DMS53 treated with DMSO at 0.1 percent for 48 hours (cell line): Measurements from ENCODE around the gene ZEB1.
"Not testable (repeated sequence)": the region's sequence is repeated elsewhere in the genome, so short reads cannot be mapped to it uniquely, and the experiment has no call there.

Experiments used
- DNase-seq: peaks from one replicate; lab custom pipeline; 2025; ENCODE audit not compliant: unreplicated experiment; lab: John Stamatoyannopoulos, UW

Gene ZEB1

GRCh38 chr10:31479752-31480151, 160.7 kb downstream of the ZEB1 start:
- no peak for DNase-seq

- DNase-seq, result no peak
Observed at GRCh38 chr10:31483546-31483945, 164.5 kb downstream of the ZEB1 start.

- no peak for DNase-seq
Observed at GRCh38 chr10:31484431-31485135, 165.6 kb downstream of the ZEB1 start.

DNA sequence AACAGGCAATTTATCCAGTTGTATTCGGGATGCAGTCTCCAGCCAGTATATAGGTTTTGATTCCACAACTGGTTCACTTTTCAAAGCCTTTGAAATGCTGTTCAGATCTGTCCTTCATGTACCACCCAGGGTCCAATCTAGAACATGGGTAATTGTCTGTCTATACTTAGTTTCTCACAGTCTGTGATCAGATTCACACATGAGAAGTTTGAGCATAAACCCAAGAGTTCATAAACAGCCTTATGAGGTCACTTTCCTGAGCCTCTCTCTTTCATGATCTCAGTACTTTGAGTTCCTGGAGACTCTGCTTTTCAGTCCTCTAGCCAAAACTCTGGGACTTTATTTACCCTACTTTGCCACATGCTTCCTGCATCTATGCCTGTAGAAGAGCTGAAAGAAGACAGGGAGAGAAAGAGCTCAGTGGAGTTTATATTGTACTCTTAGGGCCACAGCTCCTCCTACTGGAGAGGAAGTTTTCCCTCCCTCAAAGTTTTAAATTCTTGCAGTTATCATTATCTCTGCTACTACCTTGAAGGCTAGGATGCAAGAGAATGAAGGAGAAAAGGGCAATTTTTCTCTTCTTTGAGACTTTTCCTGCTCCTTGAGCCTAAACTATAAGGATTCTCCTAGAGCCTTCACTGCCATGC, 172.0 kb downstream of the ZEB1 start:
- DNase-seq, result peak; percentile 43

DNA sequence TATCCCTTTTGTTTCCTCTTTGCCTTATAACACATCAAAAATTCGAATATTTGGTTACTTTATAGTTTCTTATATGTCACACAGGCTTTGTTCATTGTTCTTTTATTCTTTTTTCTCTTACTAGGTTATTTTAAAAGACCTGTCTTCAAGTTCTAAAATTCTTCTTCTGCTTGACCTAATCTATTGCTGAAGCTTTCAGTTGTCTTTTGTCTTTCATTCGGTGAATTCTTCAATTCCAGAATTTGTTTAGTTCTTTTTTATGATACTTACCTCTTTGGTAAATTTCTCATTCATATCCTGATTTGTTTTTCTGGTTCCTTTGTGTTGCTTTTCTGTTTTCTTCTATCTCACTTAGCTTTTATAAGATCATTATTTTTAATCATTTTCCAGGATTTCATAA, 188.4 kb downstream of the ZEB1 start:
- no peak for DNase-seq

DNA sequence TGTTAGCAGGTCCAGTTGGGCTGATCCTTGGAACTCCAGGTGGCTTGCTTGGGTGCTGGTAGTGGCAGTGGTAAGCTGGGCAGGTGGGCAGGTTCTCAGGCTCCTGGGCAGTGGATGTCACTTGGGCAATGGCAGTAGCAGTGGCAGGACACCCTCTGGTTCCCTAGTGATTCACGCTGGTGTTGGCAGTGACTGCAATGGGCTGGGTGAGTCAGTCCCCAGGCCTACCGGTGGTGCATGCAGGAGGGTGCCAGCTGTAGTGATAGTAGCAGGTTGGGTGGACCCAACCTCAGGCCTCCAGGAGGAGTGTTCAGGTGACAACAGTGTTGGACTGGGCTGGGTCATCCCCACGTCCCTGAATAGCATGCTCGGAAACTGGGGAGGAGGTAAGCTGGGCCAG, 189.2 kb downstream of the ZEB1 start:
- DNase-seq, result no peak

GRCh38 chr10:31508882-31509281, 189.9 kb downstream of the ZEB1 start:
- no peak for DNase-seq

DNA sequence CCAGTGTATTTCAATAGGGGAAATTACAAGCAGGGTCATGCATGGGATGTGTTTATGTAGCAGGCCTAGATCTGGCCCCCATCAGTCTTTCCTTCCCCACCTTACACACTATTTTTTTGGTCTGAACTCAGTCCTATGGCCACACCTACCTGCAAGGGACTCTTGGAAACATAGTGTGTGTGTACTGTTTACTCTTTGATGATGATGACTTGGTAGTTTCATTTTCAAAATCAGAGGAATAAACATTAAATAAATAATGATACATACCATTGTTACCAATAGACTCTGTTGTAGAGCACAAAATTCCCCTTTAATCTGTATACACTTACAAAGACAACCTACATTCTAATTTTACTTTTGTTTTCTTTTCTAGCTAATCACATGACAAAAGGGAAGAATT, 191.0 kb downstream of the ZEB1 start:
- DNase-seq, result no peak

GRCh38 chr10:31515116-31515515, 196.1 kb downstream of the ZEB1 start:
- DNase-seq, result no peak

DNA sequence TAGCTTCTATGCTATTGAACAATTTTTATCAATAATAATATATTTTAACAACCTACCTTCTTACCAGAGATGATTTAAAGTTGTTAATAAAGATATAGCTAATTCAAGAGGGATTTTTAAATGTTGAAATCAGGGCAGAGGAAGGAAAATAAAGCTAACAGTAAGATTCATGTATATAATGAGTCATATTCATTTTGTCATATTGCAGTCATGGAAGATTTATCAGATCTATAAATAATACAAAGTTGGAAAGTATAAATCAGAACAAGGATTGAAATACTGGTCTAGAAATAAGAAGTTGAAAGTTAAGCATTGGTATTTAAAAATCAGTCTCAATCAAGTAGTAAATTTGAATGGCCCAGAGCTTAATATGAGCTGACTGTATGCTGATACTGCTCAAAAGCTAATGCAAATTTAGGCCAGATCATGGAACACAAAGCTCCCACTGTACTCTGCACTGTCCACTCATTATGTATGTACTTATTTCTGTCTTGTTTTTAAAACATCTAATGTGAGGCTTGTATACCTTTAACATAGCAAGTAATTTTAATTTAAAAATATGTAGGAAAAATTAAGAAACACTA, 196.9 kb downstream of the ZEB1 start:
- DNase-seq, result no peak

DNA sequence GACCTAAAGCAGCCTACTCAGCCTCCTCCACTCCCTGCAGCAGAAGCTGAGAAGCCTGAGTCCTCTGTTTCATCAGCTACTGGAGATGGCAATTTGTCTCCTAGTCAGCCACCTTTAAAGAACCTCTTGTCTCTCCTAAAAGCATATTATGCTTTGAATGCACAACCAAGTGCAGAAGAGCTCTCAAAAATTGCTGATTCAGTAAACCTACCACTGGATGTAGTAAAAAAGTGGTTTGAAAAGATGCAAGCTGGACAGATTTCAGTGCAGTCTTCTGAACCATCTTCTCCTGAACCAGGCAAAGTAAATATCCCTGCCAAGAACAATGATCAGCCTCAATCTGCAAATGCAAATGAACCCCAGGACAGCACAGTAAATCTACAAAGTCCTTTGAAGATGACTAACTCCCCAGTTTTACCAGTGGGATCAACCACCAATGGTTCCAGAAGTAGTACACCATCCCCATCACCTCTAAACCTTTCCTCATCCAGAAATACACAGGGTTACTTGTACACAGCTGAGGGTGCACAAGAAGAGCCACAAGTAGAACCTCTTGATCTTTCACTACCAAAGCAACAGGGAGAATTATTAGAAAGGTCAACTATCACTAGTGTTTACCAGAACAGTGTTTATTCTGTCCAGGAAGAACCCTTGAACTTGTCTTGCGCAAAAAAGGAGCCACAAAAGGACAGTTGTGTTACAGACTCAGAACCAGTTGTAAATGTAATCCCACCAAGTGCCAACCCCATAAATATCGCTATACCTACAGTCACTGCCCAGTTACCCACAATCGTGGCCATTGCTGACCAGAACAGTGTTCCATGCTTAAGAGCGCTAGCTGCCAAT, 202.2 kb downstream of the ZEB1 start:
- no peak for DNase-seq

- no peak for DNase-seq
Observed at GRCh38 chr10:31522820-31523219, 203.8 kb downstream of the ZEB1 start.

DNA sequence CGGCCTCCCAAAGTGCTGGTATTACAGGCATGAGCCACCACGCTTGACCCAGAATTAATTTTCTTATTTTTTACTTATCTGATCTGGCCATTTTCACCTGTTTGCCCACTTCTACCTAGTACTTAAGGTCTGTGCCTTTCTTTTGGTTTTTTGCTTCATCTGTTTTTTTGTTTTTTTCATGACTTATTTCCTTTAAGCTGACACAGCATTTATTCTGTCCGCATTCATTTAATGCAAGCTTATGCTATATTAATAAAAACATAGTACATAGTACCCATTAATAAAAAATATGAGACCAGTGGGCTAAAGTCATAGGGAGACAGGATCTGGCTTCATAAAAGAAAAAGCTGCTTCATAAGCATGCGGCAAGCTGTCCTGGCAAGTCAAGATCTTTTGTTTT, 205.4 kb downstream of the ZEB1 start:
- no peak for DNase-seq

GRCh38 chr10:31526178-31526577, 207.2 kb downstream of the ZEB1 start:
- no peak for DNase-seq

DNA sequence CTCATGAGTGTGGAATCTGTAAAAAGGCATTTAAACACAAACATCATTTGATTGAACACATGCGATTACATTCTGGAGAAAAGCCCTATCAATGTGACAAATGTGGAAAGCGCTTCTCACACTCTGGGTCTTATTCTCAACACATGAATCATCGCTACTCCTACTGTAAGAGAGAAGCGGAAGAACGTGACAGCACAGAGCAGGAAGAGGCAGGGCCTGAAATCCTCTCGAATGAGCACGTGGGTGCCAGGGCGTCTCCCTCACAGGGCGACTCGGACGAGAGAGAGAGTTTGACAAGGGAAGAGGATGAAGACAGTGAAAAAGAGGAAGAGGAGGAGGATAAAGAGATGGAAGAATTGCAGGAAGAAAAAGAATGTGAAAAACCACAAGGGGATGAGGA, 207.7 kb downstream of the ZEB1 start:
- no peak for DNase-seq

- no peak for DNase-seq
Observed at GRCh38 chr10:31528831-31529230, 209.8 kb downstream of the ZEB1 start.

DNA sequence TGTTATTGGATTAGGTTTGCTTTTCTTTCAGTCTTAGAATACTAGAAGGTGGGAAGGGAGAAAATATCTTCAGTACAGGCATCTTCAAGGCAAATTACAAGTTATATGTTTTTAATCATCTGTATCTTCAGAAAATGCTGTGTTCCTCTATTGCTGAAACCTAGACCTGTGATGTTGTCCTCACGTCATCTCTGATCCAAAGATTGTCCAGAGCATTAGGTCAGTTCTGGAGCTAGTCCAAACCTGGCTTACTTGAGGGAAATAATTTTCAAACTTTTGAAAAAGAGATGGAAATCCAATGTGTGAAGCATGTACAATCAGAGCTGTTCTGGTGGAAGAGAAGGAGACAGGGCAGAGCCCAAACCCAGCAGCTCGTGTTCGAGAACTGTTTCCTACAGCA, 217.3 kb downstream of the ZEB1 start:
- no peak for DNase-seq

GRCh38 chr10:31549896-31550295, 230.9 kb downstream of the ZEB1 start:
- no peak for DNase-seq

DNA sequence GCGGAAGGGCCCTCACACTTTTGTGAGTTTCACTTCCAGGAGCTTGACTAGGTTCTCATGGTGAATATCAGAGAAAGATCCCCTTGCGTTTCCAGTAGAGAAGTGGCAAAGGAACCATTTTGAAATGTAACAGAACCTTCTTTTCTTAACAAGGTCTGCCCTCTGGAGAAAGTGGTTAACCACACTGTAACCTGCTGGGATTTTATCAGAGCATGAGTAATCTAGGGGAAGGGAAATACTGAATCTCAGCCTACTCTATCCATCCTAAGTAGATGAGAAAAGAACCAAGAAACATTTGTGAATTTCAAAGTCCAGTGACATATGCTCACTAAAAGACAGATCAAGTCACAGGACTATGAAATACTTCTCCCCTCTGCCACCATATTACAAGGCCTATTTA, 235.5 kb downstream of the ZEB1 start:
- no peak for DNase-seq

- no peak for DNase-seq
Observed at GRCh38 chr10:31557854-31558253, 238.8 kb downstream of the ZEB1 start.

GRCh38 chr10:31568252-31568861, 249.3 kb downstream of the ZEB1 start:
- not testable (repeated sequence) for DNase-seq
